ENCODE data around the gene PRDM15.

DNA sequence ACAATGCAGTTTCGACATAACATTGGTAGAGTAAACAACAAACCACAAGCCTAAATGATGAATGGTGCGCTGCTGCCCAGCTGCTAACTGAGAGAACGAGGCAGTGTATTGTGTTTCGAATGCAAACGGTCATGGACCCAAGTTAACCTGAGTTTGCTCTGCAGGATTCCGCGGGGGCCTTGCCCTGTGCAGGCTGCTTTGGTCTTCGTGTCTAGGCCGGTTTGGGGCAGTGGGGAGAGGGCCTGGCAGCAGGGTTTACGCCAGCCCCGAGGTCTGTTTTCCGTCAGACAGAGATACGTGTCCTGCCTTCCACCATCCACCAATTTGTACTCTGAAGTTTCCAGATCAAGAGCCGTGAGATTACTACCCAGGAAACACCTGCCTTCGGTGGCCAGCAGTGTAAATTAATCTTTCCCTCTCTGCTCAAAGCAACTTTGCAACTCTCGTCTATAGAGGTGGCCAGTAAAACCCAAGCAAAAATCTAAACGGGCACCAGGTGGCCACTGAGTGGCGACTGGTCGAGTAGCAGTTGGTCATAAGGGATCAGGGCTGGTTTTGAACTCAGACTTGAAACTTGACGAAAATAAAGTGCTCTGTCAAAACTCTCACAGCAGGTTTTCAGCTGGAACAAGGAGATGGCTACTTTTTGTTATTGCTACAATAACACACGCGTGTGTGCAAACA is 6.3 kb upstream of the PRDM15 start:
- TF ChIP-seq POLR2AphosphoS5 (IDR thresholded peaks at IDR 0.05), result no peak
- TF ChIP-seq, protein P1, sequence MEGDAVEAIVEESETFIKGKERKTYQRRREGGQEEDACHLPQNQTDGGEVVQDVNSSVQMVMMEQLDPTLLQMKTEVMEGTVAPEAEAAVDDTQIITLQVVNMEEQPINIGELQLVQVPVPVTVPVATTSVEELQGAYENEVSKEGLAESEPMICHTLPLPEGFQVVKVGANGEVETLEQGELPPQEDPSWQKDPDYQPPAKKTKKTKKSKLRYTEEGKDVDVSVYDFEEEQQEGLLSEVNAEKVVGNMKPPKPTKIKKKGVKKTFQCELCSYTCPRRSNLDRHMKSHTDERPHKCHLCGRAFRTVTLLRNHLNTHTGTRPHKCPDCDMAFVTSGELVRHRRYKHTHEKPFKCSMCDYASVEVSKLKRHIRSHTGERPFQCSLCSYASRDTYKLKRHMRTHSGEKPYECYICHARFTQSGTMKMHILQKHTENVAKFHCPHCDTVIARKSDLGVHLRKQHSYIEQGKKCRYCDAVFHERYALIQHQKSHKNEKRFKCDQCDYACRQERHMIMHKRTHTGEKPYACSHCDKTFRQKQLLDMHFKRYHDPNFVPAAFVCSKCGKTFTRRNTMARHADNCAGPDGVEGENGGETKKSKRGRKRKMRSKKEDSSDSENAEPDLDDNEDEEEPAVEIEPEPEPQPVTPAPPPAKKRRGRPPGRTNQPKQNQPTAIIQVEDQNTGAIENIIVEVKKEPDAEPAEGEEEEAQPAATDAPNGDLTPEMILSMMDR (IDR thresholded peaks at IDR 0.05), result no peak
